GM23338 (cell line): ENCODE data around the gene CIRBP. TPM values are rescaled to one million over a fixed set of nuclear protein-coding genes. Genes with fewer than 3 reads are reported as not detected.

ENCODE experiments used
- ATAC-seq: fragments of 200-7000 bp; cut with Tn5 transposase; 3 replicates; pipeline ENCODE4 v1.9.1; 2020
- DNase-seq: peaks from one replicate; pipeline ENCODE4 v3.0.0-alpha.2; 2015; ENCODE audit warnings: low spot score
- H2AFZ ChIP-seq: fragments of 200-600 bp; sonication (generic); 2 replicates; pipeline ENCODE4 v1.8.0; 2016; ENCODE audit warnings: antibody characterized with exemption, mild to moderate bottlenecking, moderate library complexity
- H3F3A ChIP-seq: fragments of 200-600 bp; sonication (generic); replicated peaks from 2 replicates; pipeline ENCODE4 v1.8.0; 2017; ENCODE audit warnings: antibody characterized with exemption, mixed run types, low read depth
- H3K27ac ChIP-seq: fragments of 200-600 bp; sonication (generic); 2 replicates; pipeline ENCODE4 v1.6.1; 2016; ENCODE audit warnings: low read depth
- H3K27me3 ChIP-seq: fragments of 200-600 bp; sonication (generic); 2 replicates; pipeline ENCODE4 v1.8.0; 2016; ENCODE audit warnings: mild to moderate bottlenecking, mixed run types, moderate library complexity; ENCODE audit not compliant: insufficient read depth
- H3K36me3 ChIP-seq: fragments of 200-600 bp; sonication (generic); 2 replicates; pipeline ENCODE4 v1.8.0; 2016; ENCODE audit warnings: mild to moderate bottlenecking; ENCODE audit not compliant: insufficient read depth
- H3K4me1 ChIP-seq: fragments of 200-600 bp; sonication (generic); 2 replicates; pipeline ENCODE4 v1.8.0; 2016; ENCODE audit warnings: mild to moderate bottlenecking, moderate library complexity; ENCODE audit not compliant: insufficient read depth
- H3K4me2 ChIP-seq: fragments of 200-600 bp; sonication (generic); 2 replicates; pipeline ENCODE4 v1.7.1; 2017; ENCODE audit warnings: mixed run types
- H3K4me3 ChIP-seq: fragments of 200-600 bp; sonication (generic); 2 replicates; pipeline ENCODE4 v1.6.1; 2016; ENCODE audit warnings: mixed run types
- H3K79me2 ChIP-seq: fragments of 200-600 bp; sonication (generic); replicated peaks from 2 replicates; pipeline ENCODE4 v1.8.0; 2017; ENCODE audit warnings: mild to moderate bottlenecking; ENCODE audit not compliant: insufficient read depth
- H3K9me2 ChIP-seq: fragments of 200-600 bp; sonication (generic); 2 replicates; pipeline ENCODE4 v1.8.0; 2017; ENCODE audit not compliant: insufficient read depth
- H4K20me1 ChIP-seq: fragments of 200-600 bp; sonication (generic); replicated peaks from 2 replicates; pipeline ENCODE4 v1.8.0; 2017; ENCODE audit warnings: mild to moderate bottlenecking; ENCODE audit not compliant: insufficient read depth
- H3K27ac Mint-ChIP-seq: 2 replicates; pipeline ENCODE4 v1.8.0; 2020; ENCODE audit warnings: inconsistent platforms, mild to moderate bottlenecking, moderate library complexity, mixed read lengths
- H3K27me3 Mint-ChIP-seq: 3 replicates; pipeline ENCODE4 v1.8.0; 2022; ENCODE audit warnings: low read depth, mild to moderate bottlenecking, moderate library complexity, mixed read lengths, inconsistent platforms; ENCODE audit not compliant: insufficient read depth, poor library complexity
- H3K36me3 Mint-ChIP-seq: 3 replicates; pipeline ENCODE4 v1.8.0; 2021; ENCODE audit warnings: low read depth, mild to moderate bottlenecking, inconsistent platforms, moderate library complexity, mixed read lengths
- H3K4me1 Mint-ChIP-seq: 3 replicates; pipeline ENCODE4 v1.8.0; 2020; ENCODE audit warnings: mild to moderate bottlenecking, inconsistent platforms, mixed read lengths
- H3K4me3 Mint-ChIP-seq: 3 replicates; pipeline ENCODE4 v1.8.0; 2021; ENCODE audit warnings: moderate library complexity, mild to moderate bottlenecking, inconsistent platforms, mixed read lengths
- H3K9me3 Mint-ChIP-seq: 3 replicates; pipeline ENCODE4 v1.8.0; 2020; ENCODE audit warnings: moderate library complexity, mild to moderate bottlenecking, inconsistent platforms, mixed read lengths
- CREB1 ChIP-seq: fragments of 250-450 bp; sonication (Bioruptor Pico); IDR thresholded peaks from 2 replicates; pipeline ENCODE4 v1.5.0; 2020; ENCODE audit warnings: low read depth, mild to moderate bottlenecking, moderate library complexity
- EZH2 ChIP-seq: fragments of 200-600 bp; sonication (generic); IDR thresholded peaks from one replicate; pipeline ENCODE4 v1.8.0; 2017; ENCODE audit warnings: antibody characterized with exemption, mild to moderate bottlenecking, low read depth; ENCODE audit not compliant: unreplicated experiment
- JUNB ChIP-seq: IDR thresholded peaks from one replicate; pipeline ENCODE4 v1.6.1; 2016; ENCODE audit warnings: antibody characterized with exemption; ENCODE audit not compliant: unreplicated experiment
- NANOG ChIP-seq: IDR thresholded peaks from 2 replicates; pipeline ENCODE4 v1.6.1; 2016; ENCODE audit warnings: antibody characterized with exemption, borderline replicate concordance
- POLR2AphosphoS5 ChIP-seq: IDR thresholded peaks from 2 replicates; pipeline ENCODE4 v1.6.1; 2016; ENCODE audit warnings: antibody characterized with exemption, low read depth
- STAT1 ChIP-seq: IDR thresholded peaks from one replicate; pipeline ENCODE4 v1.6.1; 2016; ENCODE audit warnings: antibody characterized with exemption; ENCODE audit not compliant: unreplicated experiment
- ZNF114 ChIP-seq: fragments of 250-450 bp; sonication (Bioruptor Pico); IDR thresholded peaks from 2 replicates; pipeline ENCODE4 v1.5.0; 2020; ENCODE audit warnings: mild to moderate bottlenecking, moderate library complexity
- ZNF331 ChIP-seq: fragments of 250-450 bp; sonication (Bioruptor Pico); IDR thresholded peaks from 2 replicates; pipeline ENCODE4 v1.5.0; 2020; ENCODE audit warnings: low read depth, mild to moderate bottlenecking, moderate library complexity
- ZNF462 ChIP-seq: fragments of 250-450 bp; sonication (Bioruptor Pico); IDR thresholded peaks from 2 replicates; pipeline ENCODE4 v1.5.0; 2020; ENCODE audit warnings: mild to moderate bottlenecking, moderate library complexity
- polyA plus RNA-seq: library from polyadenylated mRNA; unstranded; fragments of >200 nt; fragmentation: Nextera tagmentation; extraction: Ambion mirVana; gene quantifications from 2 replicates; pipeline ENCODE4 v1.2.1, GENCODE V29; 2016
- total RNA-seq: library from RNA; depleted of rRNA; stranded (reverse); fragments of >200 nt; shearing (Covaris generic); gene quantifications from 2 replicates; pipeline ENCODE4 v1.2.3, GENCODE V29; 2014

The CIRBP gene
- total and polyA plus RNA-seq, 2 experiments from 2014 or later: 153 to 202 TPM

- TF ChIP-seq POLR2AphosphoS5 (no peak; the same call in 1 of the 2 replicates), EZH2 (no peak), CREB1 (CRISPR knock-in tag) (peak; percentile 66), NANOG (no peak), ZNF114 (CRISPR knock-in tag) (no peak), JUNB (no peak)
Observed at GRCh38 chr19:1248786-1249297, 20.3 kb upstream of the CIRBP start (continued).

- H3K4me2 ChIP-seq: peak overlapping the region; percentile 77
- TF ChIP-seq ZNF331 (CRISPR knock-in tag) (no peak), NANOG (no peak), POLR2AphosphoS5 (peak; percentile 91), STAT1 (no peak), ZNF462 (CRISPR knock-in tag) (no peak)
- H3K4me1 ChIP-seq: peaks cover 3% of the 10 kb centered on the region; the same call in 1 of the 2 replicates
- H3K27ac ChIP-seq: peak overlapping the region; percentile 84; the same call in 1 of the 2 replicates
- Mint-ChIP-seq H3K9me3 (no peaks in the 10 kb centered on the region; the same call in 2 of the 3 replicates), H3K36me3 (peaks cover 31% of the 10 kb centered on the region), H3K27me3 (peaks cover 17% of the 10 kb centered on the region), H3K4me1 (peaks cover 8% of the 10 kb centered on the region), H3K27ac (peak overlapping the region; percentile 83; the same call in 1 of the 2 replicates), H3K4me3 (peak overlapping the region; percentile 81)
- H3K9me2 ChIP-seq: no peaks in the 10 kb centered on the region
- H3K27me3 ChIP-seq: no peaks in the 10 kb centered on the region
- H4K20me1 ChIP-seq: peaks cover 11% of the 10 kb centered on the region
- peak overlapping the region; percentile 94 for H3K4me3 ChIP-seq
- no peak overlapping the region for H2AFZ ChIP-seq
- DNase-seq (peak; percentile 96), ATAC-seq (peak; percentile 10)
- no peaks in the 10 kb centered on the region for H3K36me3 ChIP-seq
- H3K79me2 ChIP-seq: peaks cover 32% of the 10 kb centered on the region
- H3F3A ChIP-seq: peaks cover 8% of the 10 kb centered on the region
Observed at GRCh38 chr19:1249298-1249989, 19.7 kb upstream of the CIRBP start.
